Neuronal stem cell (in vitro differentiated cells): ENCODE results near the gene LTB4R.

Experiments
- DNase-seq: peaks from one replicate; pipeline ENCODE4 v3.0.0-alpha.2; 2013; ENCODE audit warnings: low spot score
- H2AFZ ChIP-seq: one replicate; pipeline ENCODE4 v1.6.1; 2013; ENCODE audit warnings: mild to moderate bottlenecking, low read length, inconsistent platforms
- H2AK5ac ChIP-seq: 2 replicates; pipeline ENCODE4 v1.6.1; 2013; ENCODE audit warnings: low read depth, mild to moderate bottlenecking, inconsistent platforms, low read length, moderate library complexity, mixed read lengths
- H2BK120ac ChIP-seq: 2 replicates; pipeline ENCODE4 v1.6.1; 2013; ENCODE audit warnings: low read depth, mild to moderate bottlenecking, inconsistent platforms, low read length, moderate library complexity, mixed read lengths
- H2BK12ac ChIP-seq: one replicate; pipeline ENCODE4 v1.6.1; 2013; ENCODE audit warnings: low read length, inconsistent platforms
- H2BK15ac ChIP-seq: 2 replicates; pipeline ENCODE4 v1.6.1; 2013; ENCODE audit warnings: mild to moderate bottlenecking, low read length, inconsistent platforms, mixed read lengths
- H2BK5ac ChIP-seq: one replicate; pipeline ENCODE4 v1.6.1; 2013; ENCODE audit warnings: inconsistent platforms, mild to moderate bottlenecking, low read length, moderate library complexity
- H3K14ac ChIP-seq: one replicate; pipeline ENCODE4 v1.6.1; 2013; ENCODE audit warnings: low read length, inconsistent platforms
- H3K18ac ChIP-seq: 2 replicates; pipeline ENCODE4 v1.6.1; 2013; ENCODE audit warnings: low read length, inconsistent platforms
- H3K23ac ChIP-seq: 2 replicates; pipeline ENCODE4 v1.6.1; 2013; ENCODE audit warnings: low read depth, mild to moderate bottlenecking, mixed read lengths, low read length, inconsistent platforms; ENCODE audit not compliant: poor library complexity
- H3K27ac ChIP-seq: replicated peaks from 3 replicates; pipeline ENCODE4 v1.5.1; 2013; ENCODE audit warnings: low read length, inconsistent platforms
- H3K27me3 ChIP-seq, 3 experiments: 2 replicates each; pipeline ENCODE4 v1.6.1; 2013; ENCODE audit warnings: low read length in 3 of 3, mild to moderate bottlenecking in 2 of 3, inconsistent platforms in 1 of 3, low read depth in 1 of 3, mixed read lengths in 1 of 3, moderate library complexity in 1 of 3; ENCODE audit not compliant: control insufficient read depth in 3 of 3, insufficient read depth in 3 of 3
- H3K36me3 ChIP-seq, 2 donors: replicated peaks in 1 of 2; 2 replicates each; pipeline ENCODE4 v1.6.1; 2013; ENCODE audit warnings: low read length in 2 of 2; ENCODE audit not compliant: control insufficient read depth in 2 of 2, insufficient read depth in 2 of 2
- H3K4ac ChIP-seq: 2 replicates; pipeline ENCODE4 v1.6.1; 2013; ENCODE audit warnings: inconsistent platforms, mild to moderate bottlenecking, low read length, moderate library complexity
- H3K4me1 ChIP-seq, 2 donors: 1 replicate in 1 of 2; 2 replicates in 1 of 2; pipeline ENCODE4 v1.6.1; 2013; ENCODE audit warnings: low read length in 2 of 2, low read depth in 1 of 2; ENCODE audit not compliant: control insufficient read depth in 2 of 2, insufficient read depth in 1 of 2
- H3K4me2 ChIP-seq: one replicate; pipeline ENCODE4 v1.6.1; 2013; ENCODE audit warnings: mild to moderate bottlenecking, low read length, inconsistent platforms; ENCODE audit not compliant: insufficient read depth, poor library complexity, severe bottlenecking
- H3K4me3 ChIP-seq, 2 donors: 2 replicates each; pipeline ENCODE4 v1.5.1; 2013; ENCODE audit warnings: low read length in 2 of 2, mild to moderate bottlenecking in 2 of 2, inconsistent platforms in 1 of 2, moderate library complexity in 1 of 2
- H3K79me1 ChIP-seq: one replicate; pipeline ENCODE4 v1.6.1; 2013; ENCODE audit warnings: low read depth, mild to moderate bottlenecking, inconsistent platforms, low read length, moderate library complexity
- H3K9ac ChIP-seq: one replicate; pipeline ENCODE4 v1.6.1; 2013; ENCODE audit warnings: mild to moderate bottlenecking, low read depth, low read length, inconsistent platforms; ENCODE audit not compliant: poor library complexity
- H3K9me3 ChIP-seq, 2 donors: replicated peaks in 1 of 2; 2 replicates each; pipeline versions ENCODE3 to v1.6.1; 2013; ENCODE audit warnings: low read length in 2 of 2, mild to moderate bottlenecking in 2 of 2, inconsistent platforms in 1 of 2, low read depth in 1 of 2, mixed read lengths in 1 of 2, moderate library complexity in 1 of 2; ENCODE audit not compliant: control insufficient read depth in 2 of 2, insufficient read depth in 1 of 2
- H4K8ac ChIP-seq: one replicate; pipeline ENCODE4 v1.6.1; 2013; ENCODE audit warnings: low read depth, mild to moderate bottlenecking, inconsistent platforms, low read length, moderate library complexity
- H4K91ac ChIP-seq: one replicate; pipeline ENCODE4 v1.6.1; 2013; ENCODE audit warnings: low read length, low read depth, mild to moderate bottlenecking, inconsistent platforms; ENCODE audit not compliant: poor library complexity
- WGBS, 2 donors: extraction: QIAGEN DNeasy Blood & Tissue Kit; methylation state at CpG; one replicate each; pipeline ENCODE4 v1.1.7; 2013; ENCODE audit warnings: missing lambda C conversion rate in 2 of 2, mixed read lengths in 1 of 2; ENCODE audit not compliant: insufficient read length in 2 of 2, insufficient replicate concordance in 1 of 2; ENCODE audit errors: extremely low coverage in 2 of 2; 5-methylcytosine and 5-hydroxymethylcytosine counted together

Gene LTB4R

GRCh38 chr14:24263848-24264247, 47.5 kb upstream of the LTB4R start:
- no peak overlapping the region for H3K18ac ChIP-seq
- DNase-seq, result no peak
- WGBS, 2 donors, result no CpG with 5 or more reads among the region's 6 CpGs

GRCh38 chr14:24264298-24264697, 47.0 kb upstream of the LTB4R start:
- Histone ChIP-seq H3K9me3 (no peaks in the 10 kb centered on the region), H3K4me1 (no peaks in the 10 kb centered on the region), H4K8ac (no peak overlapping the region), H3K18ac (no peak overlapping the region), H3K79me1 (no peaks in the 10 kb centered on the region), H3K27me3 (no peaks in the 10 kb centered on the region), H3K36me3 (peaks cover 7 to 13% of the 10 kb centered on the region in 2 donors), H3K4me2 (no peak overlapping the region), H3K9ac (peak overlapping the region; percentile 30), H3K14ac (no peak overlapping the region), H3K27ac (no peak overlapping the region), H2BK5ac (peak overlapping the region; percentile 27), H2BK120ac (no peak overlapping the region), H3K4me3 (no peak overlapping the region), H2AK5ac (no peak overlapping the region), H2BK12ac (no peak overlapping the region), H4K91ac (no peak overlapping the region), H3K4ac (no peak overlapping the region), H3K23ac (no peak overlapping the region), H2BK15ac (no peak overlapping the region), H2AFZ (no peak overlapping the region)
- WGBS, 2 donors, result no CpG with 5 or more reads among the region's 6 CpGs
- DNase-seq, result no peak

More at GRCh38 chr14:24263848-24264247, 47.5 kb upstream of the LTB4R start:
- H3K9me3 ChIP-seq, result no peaks in the 10 kb centered on the region
- H3K27me3 ChIP-seq, result no peaks in the 10 kb centered on the region
- no peak overlapping the region for H3K14ac ChIP-seq
- H4K91ac ChIP-seq, result no peak overlapping the region
- H3K23ac ChIP-seq, result no peak overlapping the region
- no peak overlapping the region for H2BK15ac ChIP-seq
- no peaks in the 10 kb centered on the region for H3K79me1 ChIP-seq
- H3K36me3 ChIP-seq, result peaks cover 7 to 13% of the 10 kb centered on the region in 2 donors
- H2BK12ac ChIP-seq, result no peak overlapping the region
- H3K4me2 ChIP-seq, result no peak overlapping the region
- H2AFZ ChIP-seq, result no peak overlapping the region
- H3K27ac ChIP-seq, result no peak overlapping the region
- no peak overlapping the region for H2BK120ac ChIP-seq
- no peak overlapping the region for H3K4me3 ChIP-seq
- no peak overlapping the region for H4K8ac ChIP-seq
- no peak overlapping the region for H2AK5ac ChIP-seq
- peak overlapping the region; percentile 30 for H3K9ac ChIP-seq
- peak overlapping the region; percentile 27 for H2BK5ac ChIP-seq
- H3K4me1 ChIP-seq, result no peaks in the 10 kb centered on the region
- peak overlapping the region; percentile 14 for H3K4ac ChIP-seq

GRCh38 chr14:24266344-24267244, 44.7 kb upstream of the LTB4R start:
- Histone ChIP-seq H3K27me3 (no peaks in the 10 kb centered on the region), H3K4ac (no peak overlapping the region), H3K4me3 (no peak overlapping the region), H4K8ac (peak overlapping the region; percentile 19), H3K27ac (no peak overlapping the region), H3K9me3 (peaks cover 0 to under 1% of the 10 kb centered on the region in 2 donors), H2BK15ac (no peak overlapping the region), H3K14ac (no peak overlapping the region), H3K23ac (peak overlapping the region; percentile 10), H2AFZ (no peak overlapping the region), H4K91ac (no peak overlapping the region), H3K4me2 (no peak overlapping the region), H2BK5ac (no peak overlapping the region), H2BK120ac (no peak overlapping the region), H3K36me3 (peaks cover 7 to 13% of the 10 kb centered on the region in 2 donors), H2BK12ac (no peak overlapping the region), H3K9ac (peak overlapping the region; percentile 67), H2AK5ac (no peak overlapping the region), H3K18ac (no peak overlapping the region), H3K4me1 (peaks cover 0 to 3% of the 10 kb centered on the region in 2 donors), H3K79me1 (no peaks in the 10 kb centered on the region)
- WGBS, 2 donors, result no CpG with 5 or more reads among the region's 18 CpGs
- no peak for DNase-seq

GRCh38 chr14:24267516-24267915, 43.8 kb upstream of the LTB4R start:
- no peak overlapping the region for H3K18ac ChIP-seq
- H4K91ac ChIP-seq, result no peak overlapping the region
- DNase-seq, result no peak
- H4K8ac ChIP-seq, result no peak overlapping the region
- WGBS, 2 donors, result no CpG with 5 or more reads among the region's 9 CpGs
- H3K23ac ChIP-seq, result no peak overlapping the region
- peaks cover 4 to 6% of the 10 kb centered on the region in 2 donors for H3K4me1 ChIP-seq
- H3K4me2 ChIP-seq, result no peak overlapping the region
- H2AFZ ChIP-seq, result no peak overlapping the region
- H3K27me3 ChIP-seq, result no peaks in the 10 kb centered on the region
- H3K36me3 ChIP-seq, result peaks cover 7 to 14% of the 10 kb centered on the region in 2 donors
- no peak overlapping the region for H2AK5ac ChIP-seq
- peak overlapping the region; percentile 30 for H3K9ac ChIP-seq
- no peak overlapping the region for H3K27ac ChIP-seq
- H3K4me3 ChIP-seq, result peak overlapping the region in 1 of 2 donors; percentile 21
- no peak overlapping the region for H2BK120ac ChIP-seq
- H3K4ac ChIP-seq, result no peak overlapping the region
- H3K79me1 ChIP-seq, result no peaks in the 10 kb centered on the region
- peaks cover 0 to 1% of the 10 kb centered on the region in 2 donors for H3K9me3 ChIP-seq
- H2BK5ac ChIP-seq, result no peak overlapping the region
- H3K14ac ChIP-seq, result no peak overlapping the region
- H2BK12ac ChIP-seq, result peak overlapping the region; percentile 91
- H2BK15ac ChIP-seq, result no peak overlapping the region
